HepG2 (cell line): ENCODE results near the gene IL24. TPM values are rescaled to one million over a fixed set of nuclear protein-coding genes. Genes with fewer than 3 reads are reported as not detected.

Source experiments
- MYPOP ChIP-seq: sonication (generic); formaldehyde crosslinking; IDR thresholded peaks from 2 replicates; pipeline ENCODE4 v1.8.1; 2023; ENCODE audit warnings: mild to moderate bottlenecking, moderate library complexity, missing genetic modification reagents
- NR2F6 ChIP-seq, 2 experiments: IDR thresholded peaks; 2 replicates each; pipeline ENCODE4 v1.6.1; 2016; ENCODE audit warnings: antibody characterized with exemption in 1 of 2, mild to moderate bottlenecking in 1 of 2
- POLR2A ChIP-seq, 2 experiments: IDR thresholded peaks; 2 replicates each; pipeline ENCODE4 v1.6.1; 2011; ENCODE audit warnings: low read depth in 2 of 2, low read length in 2 of 2, mild to moderate bottlenecking in 1 of 2, moderate library complexity in 1 of 2; ENCODE audit not compliant: insufficient read depth in 1 of 2
- THAP7 ChIP-seq: sonication (generic); formaldehyde crosslinking; IDR thresholded peaks from 2 replicates; pipeline ENCODE4 v1.8.1; 2023; ENCODE audit warnings: mild to moderate bottlenecking, missing genetic modification reagents
- ZNF317 ChIP-seq: sonication (generic); formaldehyde crosslinking; IDR thresholded peaks from 2 replicates; pipeline ENCODE4 v1.5.0; 2020; ENCODE audit warnings: mild to moderate bottlenecking, missing genetic modification reagents
- ZNF362 ChIP-seq: sonication (generic); formaldehyde crosslinking; IDR thresholded peaks from 2 replicates; pipeline ENCODE4 v1.4.0; 2020; ENCODE audit warnings: missing genetic modification reagents, mild to moderate bottlenecking, borderline replicate concordance
- ZNF574 ChIP-seq: sonication (generic); formaldehyde crosslinking; IDR thresholded peaks from 2 replicates; pipeline ENCODE4 v1.4.0; 2020; ENCODE audit warnings: missing genetic modification reagents
- ZNF614 ChIP-seq: IDR thresholded peaks from 2 replicates; pipeline ENCODE4 v1.6.1; 2018; ENCODE audit warnings: missing biosample characterization, missing genetic modification reagents, inconsistent platforms, borderline replicate concordance
- polyA plus RNA-seq, 8 experiments: library from polyadenylated mRNA; depleted of rRNA in 3 of 8; stranded (reverse) in 7 of 8; unstranded in 1 of 8; fragments of >200 nt; fragmentation: Illumina TruSeq in 4 of 8; extraction: Trizol in 4 of 8; gene quantifications; 2 replicates each; pipeline versions ENCODE4 v1.2.1 to v1.2.3, GENCODE V29; 2011 to 2016; ENCODE audit warnings: low read depth in 4 of 8, missing spikeins in 1 of 8, mixed read lengths in 1 of 8; ENCODE audit not compliant: insufficient read depth in 1 of 8
- total RNA-seq, 5 experiments: library from RNA; depleted of rRNA; stranded (reverse); fragments of >200 nt; fragmentation: Illumina TruSeq; extraction: Trizol; gene quantifications; 2 replicates each; pipeline ENCODE4 v1.2.3, GENCODE V29; 2016; ENCODE audit warnings: low read depth in 1 of 5

IL24 gene
- total and polyA plus RNA-seq, 2 of the 13 experiments (the other 11 are each of a cell fraction or from before 2014, with no cell fraction given): not detected

GRCh38 chr1:206951318-206952100, 54.3 kb downstream of the IL24 start (continued):
- TF ChIP-seq ZNF362 (CRISPR knock-in tag) (no peak), POLR2A (IDR thresholded peaks at IDR 0.05; ENCODE audit: insufficient read depth in 1 of 2, low read depth in 2 of 2, low read length in 2 of 2) (peak in 1 of 2 experiments; percentile 32; a peak in 1 of 4 replicates), ZNF317 (CRISPR knock-in tag) (0 out of 2 replicates have a peak, but pooled peaks have one; percentile 25), NR2F6 (IDR thresholded peaks at IDR 0.05) (no peak), NR2F6 (CRISPR knock-in tag; IDR thresholded peaks at IDR 0.05) (peak; percentile 27; the same call in 1 of the 2 replicates), ZNF574 (CRISPR knock-in tag) (peak; percentile 62; the same call in 1 of the 2 replicates), THAP7 (0 out of 2 replicates have a peak, but pooled peaks have one; percentile 23), ZNF614 (CRISPR knock-in tag) (0 out of 2 replicates have a peak, but pooled peaks have one; percentile 44), MYPOP (0 out of 2 replicates have a peak, but pooled peaks have one; percentile 41)
